ENCODE results near the gene EIF2B4. TPM values are rescaled to one million over a fixed set of nuclear protein-coding genes. Genes with fewer than 3 reads are reported as not detected.

Gene EIF2B4
- total and polyA plus RNA-seq, 2 of the 13 experiments (the other 11 are each of a cell fraction or from before 2014, with no cell fraction given), result 91.5 to 96.4 TPM

DNA sequence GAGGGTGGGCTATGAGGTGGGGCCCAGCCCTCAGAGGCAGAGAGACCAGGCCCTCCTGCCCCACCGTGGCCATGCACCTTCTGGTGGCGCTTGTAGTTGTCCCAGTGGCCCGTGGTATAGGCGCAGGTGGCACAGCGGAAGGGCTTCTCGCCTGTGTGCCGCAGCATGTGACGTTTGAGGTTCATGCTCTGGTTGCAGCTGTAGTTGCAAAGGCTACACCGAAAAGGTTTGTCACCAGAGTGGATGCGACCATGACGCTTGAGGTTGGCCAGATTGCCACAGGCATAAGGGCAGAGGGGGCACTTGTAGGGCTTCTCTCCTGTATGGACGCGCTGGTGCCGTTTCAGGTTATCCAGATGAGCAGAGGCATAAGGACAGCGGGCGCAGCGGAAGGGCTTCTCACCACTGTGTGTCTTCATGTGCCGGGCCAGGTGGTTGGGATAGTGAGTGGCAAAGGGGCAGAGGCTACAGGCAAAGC lies 7.5 kb upstream of the EIF2B4 start (continued):
- TF ChIP-seq, protein P1, sequence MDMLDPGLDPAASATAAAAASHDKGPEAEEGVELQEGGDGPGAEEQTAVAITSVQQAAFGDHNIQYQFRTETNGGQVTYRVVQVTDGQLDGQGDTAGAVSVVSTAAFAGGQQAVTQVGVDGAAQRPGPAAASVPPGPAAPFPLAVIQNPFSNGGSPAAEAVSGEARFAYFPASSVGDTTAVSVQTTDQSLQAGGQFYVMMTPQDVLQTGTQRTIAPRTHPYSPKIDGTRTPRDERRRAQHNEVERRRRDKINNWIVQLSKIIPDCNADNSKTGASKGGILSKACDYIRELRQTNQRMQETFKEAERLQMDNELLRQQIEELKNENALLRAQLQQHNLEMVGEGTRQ (IDR thresholded peaks at IDR 0.05; ENCODE audit: low read depth, low read length), result no peak
- TF ChIP-seq, protein P1 (CRISPR knock-in tag; IDR thresholded peaks at IDR 0.05; ENCODE audit: borderline replicate concordance), result no peak
- TF ChIP-seq, protein P2, sequence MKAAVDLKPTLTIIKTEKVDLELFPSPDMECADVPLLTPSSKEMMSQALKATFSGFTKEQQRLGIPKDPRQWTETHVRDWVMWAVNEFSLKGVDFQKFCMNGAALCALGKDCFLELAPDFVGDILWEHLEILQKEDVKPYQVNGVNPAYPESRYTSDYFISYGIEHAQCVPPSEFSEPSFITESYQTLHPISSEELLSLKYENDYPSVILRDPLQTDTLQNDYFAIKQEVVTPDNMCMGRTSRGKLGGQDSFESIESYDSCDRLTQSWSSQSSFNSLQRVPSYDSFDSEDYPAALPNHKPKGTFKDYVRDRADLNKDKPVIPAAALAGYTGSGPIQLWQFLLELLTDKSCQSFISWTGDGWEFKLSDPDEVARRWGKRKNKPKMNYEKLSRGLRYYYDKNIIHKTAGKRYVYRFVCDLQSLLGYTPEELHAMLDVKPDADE (CRISPR knock-in tag; IDR thresholded peaks at IDR 0.05), result no peak
- TF ChIP-seq, protein P3, sequence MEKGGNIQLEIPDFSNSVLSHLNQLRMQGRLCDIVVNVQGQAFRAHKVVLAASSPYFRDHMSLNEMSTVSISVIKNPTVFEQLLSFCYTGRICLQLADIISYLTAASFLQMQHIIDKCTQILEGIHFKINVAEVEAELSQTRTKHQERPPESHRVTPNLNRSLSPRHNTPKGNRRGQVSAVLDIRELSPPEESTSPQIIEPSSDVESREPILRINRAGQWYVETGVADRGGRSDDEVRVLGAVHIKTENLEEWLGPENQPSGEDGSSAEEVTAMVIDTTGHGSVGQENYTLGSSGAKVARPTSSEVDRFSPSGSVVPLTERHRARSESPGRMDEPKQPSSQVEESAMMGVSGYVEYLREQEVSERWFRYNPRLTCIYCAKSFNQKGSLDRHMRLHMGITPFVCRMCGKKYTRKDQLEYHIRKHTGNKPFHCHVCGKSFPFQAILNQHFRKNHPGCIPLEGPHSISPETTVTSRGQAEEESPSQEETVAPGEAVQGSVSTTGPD (CRISPR knock-in tag; IDR thresholded peaks at IDR 0.05), result no peak
- TF ChIP-seq ZNF790 (CRISPR knock-in tag; IDR thresholded peaks at IDR 0.05; ENCODE audit: borderline replicate concordance) (0 out of 2 replicates have a peak, but pooled peaks have one; percentile 11), ZFP36 (IDR thresholded peaks at IDR 0.05; ENCODE audit: borderline replicate concordance, low read depth, low read length, partially characterized antibody) (no peak), SALL2 (CRISPR knock-in tag; IDR thresholded peaks at IDR 0.05) (no peak), SNRNP70 (IDR thresholded peaks at IDR 0.05; ENCODE audit: low read depth, low read length) (no peak), KLF11 (CRISPR knock-in tag; IDR thresholded peaks at IDR 0.05) (no peak), ATAD3A (CRISPR knock-in tag; IDR thresholded peaks at IDR 0.05) (no peak), ZNF556 (CRISPR knock-in tag; IDR thresholded peaks at IDR 0.05; ENCODE audit: borderline replicate concordance) (no peak), SAFB2 (CRISPR knock-in tag; IDR thresholded peaks at IDR 0.05; ENCODE audit: borderline replicate concordance, low read depth) (0 out of 2 replicates have a peak, but pooled peaks have one; percentile 46), ZFY (CRISPR knock-in tag; IDR thresholded peaks at IDR 0.05) (no peak; the same call in 1 of the 2 replicates), ZNF343 (CRISPR knock-in tag; IDR thresholded peaks at IDR 0.05) (0 out of 2 replicates have a peak, but pooled peaks have one; percentile 42), NR2C2 (CRISPR knock-in tag; IDR thresholded peaks at IDR 0.05; ENCODE audit: borderline replicate concordance) (no peak), RFX1 (IDR thresholded peaks at IDR 0.05) (no peak), ZBTB3 (CRISPR knock-in tag; IDR thresholded peaks at IDR 0.05; ENCODE audit: borderline replicate concordance, low read depth) (no peak), POLR2A (IDR thresholded peaks at IDR 0.05; ENCODE audit: insufficient read depth in 1 of 2, low read depth in 2 of 2, low read length in 2 of 2) (0 out of 4 replicates have a peak, but pooled peaks of 1 of the 2 experiments have one; percentile 10), HOXA3 (CRISPR knock-in tag; IDR thresholded peaks at IDR 0.05) (peak; percentile 13; the same call in 1 of the 2 replicates), ESRRA (CRISPR knock-in tag; IDR thresholded peaks at IDR 0.05; ENCODE audit: low read depth) (no peak), ZNF792 (CRISPR knock-in tag; IDR thresholded peaks at IDR 0.05) (no peak), AKAP8 (CRISPR knock-in tag; IDR thresholded peaks at IDR 0.05) (peak; percentile 88)
- TF ChIP-seq, protein P4, sequence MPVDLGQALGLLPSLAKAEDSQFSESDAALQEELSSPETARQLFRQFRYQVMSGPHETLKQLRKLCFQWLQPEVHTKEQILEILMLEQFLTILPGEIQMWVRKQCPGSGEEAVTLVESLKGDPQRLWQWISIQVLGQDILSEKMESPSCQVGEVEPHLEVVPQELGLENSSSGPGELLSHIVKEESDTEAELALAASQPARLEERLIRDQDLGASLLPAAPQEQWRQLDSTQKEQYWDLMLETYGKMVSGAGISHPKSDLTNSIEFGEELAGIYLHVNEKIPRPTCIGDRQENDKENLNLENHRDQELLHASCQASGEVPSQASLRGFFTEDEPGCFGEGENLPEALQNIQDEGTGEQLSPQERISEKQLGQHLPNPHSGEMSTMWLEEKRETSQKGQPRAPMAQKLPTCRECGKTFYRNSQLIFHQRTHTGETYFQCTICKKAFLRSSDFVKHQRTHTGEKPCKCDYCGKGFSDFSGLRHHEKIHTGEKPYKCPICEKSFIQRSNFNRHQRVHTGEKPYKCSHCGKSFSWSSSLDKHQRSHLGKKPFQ (CRISPR knock-in tag; IDR thresholded peaks at IDR 0.05; ENCODE audit: insufficient replicate concordance), result no peak
- TF ChIP-seq, protein P5, sequence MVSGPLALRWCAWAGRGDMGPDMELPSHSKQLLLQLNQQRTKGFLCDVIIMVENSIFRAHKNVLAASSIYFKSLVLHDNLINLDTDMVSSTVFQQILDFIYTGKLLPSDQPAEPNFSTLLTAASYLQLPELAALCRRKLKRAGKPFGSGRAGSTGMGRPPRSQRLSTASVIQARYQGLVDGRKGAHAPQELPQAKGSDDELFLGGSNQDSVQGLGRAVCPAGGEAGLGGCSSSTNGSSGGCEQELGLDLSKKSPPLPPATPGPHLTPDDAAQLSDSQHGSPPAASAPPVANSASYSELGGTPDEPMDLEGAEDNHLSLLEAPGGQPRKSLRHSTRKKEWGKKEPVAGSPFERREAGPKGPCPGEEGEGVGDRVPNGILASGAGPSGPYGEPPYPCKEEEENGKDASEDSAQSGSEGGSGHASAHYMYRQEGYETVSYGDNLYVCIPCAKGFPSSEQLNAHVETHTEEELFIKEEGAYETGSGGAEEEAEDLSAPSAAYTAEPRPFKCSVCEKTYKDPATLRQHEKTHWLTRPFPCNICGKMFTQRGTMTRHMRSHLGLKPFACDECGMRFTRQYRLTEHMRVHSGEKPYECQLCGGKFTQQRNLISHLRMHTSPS (CRISPR knock-in tag; IDR thresholded peaks at IDR 0.05; ENCODE audit: low read depth), result no peak
